K562 (cell line): Measurements from ENCODE around the gene RECQL5.

Experiments used
- ATF1 ChIP-seq, 2 experiments: fragments of 450-650 bp in 1 of 2; IDR thresholded peaks; 2 replicates each; pipeline ENCODE4 v1.6.1; 2016; ENCODE audit warnings: missing compliant biosample characterization in 1 of 2, missing genetic modification characterization in 1 of 2
- BHLHE40 ChIP-seq: IDR thresholded peaks from 2 replicates; pipeline ENCODE4 v1.6.1; 2011; ENCODE audit warnings: low read length, improper control_type of control experiment
- CEBPB ChIP-seq: fragments of 450-650 bp; IDR thresholded peaks from 2 replicates; pipeline ENCODE4 v1.6.1; 2016; ENCODE audit warnings: missing genetic modification characterization, missing compliant biosample characterization
- CTCF ChIP-seq, 3 experiments: IDR thresholded peaks in 2 of 3; conservative IDR thresholded peaks in 1 of 3; 2 replicates each; pipeline ENCODE4 v1.5.1; 2011 to 2012; ENCODE audit warnings: low read length in 3 of 3, mild to moderate bottlenecking in 3 of 3, control low read depth in 2 of 3, improper control_type of control experiment in 1 of 3, inconsistent platforms in 1 of 3, low read depth in 1 of 3, mixed read lengths in 1 of 3, moderate library complexity in 1 of 3; ENCODE audit not compliant: insufficient read depth in 2 of 3
- FOS ChIP-seq: IDR thresholded peaks from 3 replicates; pipeline ENCODE4 v1.6.1; 2011; ENCODE audit not compliant: insufficient read length; ENCODE audit errors: extremely low read depth
- GABPA ChIP-seq: fragments of 200-800 bp; sonication (Bioruptor generic); conservative IDR thresholded peaks from 2 replicates; pipeline ENCODE4 v1.6.1; 2016; ENCODE audit warnings: low read depth, missing genetic modification characterization, missing compliant biosample characterization
- IRF2 ChIP-seq: sonication (generic); formaldehyde crosslinking; IDR thresholded peaks from 2 replicates; pipeline ENCODE4 v1.8.1; 2022; ENCODE audit warnings: mild to moderate bottlenecking, missing genetic modification reagents
- KDM4B ChIP-seq, 2 experiments: fragments of 450-650 bp in 1 of 2; sonication (generic) in 1 of 2; IDR thresholded peaks; 2 replicates each; pipeline ENCODE4 v1.6.1; 2016 to 2017; ENCODE audit warnings: borderline replicate concordance in 2 of 2, antibody characterized with exemption in 1 of 2, low read depth in 1 of 2, mild to moderate bottlenecking in 1 of 2
- POLR2A ChIP-seq: fragments of 450-650 bp; conservative IDR thresholded peaks from 2 replicates; pipeline ENCODE4 v1.6.1; 2016
- POLR2AphosphoS5 ChIP-seq: IDR thresholded peaks from 2 replicates; pipeline ENCODE4 v1.6.1; 2011; ENCODE audit warnings: mild to moderate bottlenecking, low read depth, low read length, moderate library complexity; ENCODE audit not compliant: control insufficient read depth, insufficient read depth
- SP2 ChIP-seq: IDR thresholded peaks from 2 replicates; pipeline ENCODE4 v1.6.1; 2011; ENCODE audit warnings: mild to moderate bottlenecking, low read depth, low read length, moderate library complexity; ENCODE audit not compliant: poor library complexity, severe bottlenecking; ENCODE audit errors: extremely low read depth
- TGIF2 ChIP-seq: sonication (generic); formaldehyde crosslinking; IDR thresholded peaks from 2 replicates; pipeline ENCODE4 v1.8.1; 2022; ENCODE audit warnings: mild to moderate bottlenecking, missing genetic modification reagents, moderate library complexity
- ZBTB7A ChIP-seq: IDR thresholded peaks from 2 replicates; pipeline ENCODE4 v1.6.1; 2011; ENCODE audit warnings: low read depth, mild to moderate bottlenecking, low read length, moderate library complexity, borderline replicate concordance; ENCODE audit not compliant: control insufficient read depth
- ZNF76 ChIP-seq: fragments of 250-450 bp; sonication (Bioruptor Pico); IDR thresholded peaks from 2 replicates; pipeline ENCODE4 v1.4.0; 2020; ENCODE audit warnings: mild to moderate bottlenecking, moderate library complexity, borderline replicate concordance

GRCh38 chr17:75688209-75688825, 21.4 kb upstream of the RECQL5 start:
- TF ChIP-seq BHLHE40: no peak
- no peak for TF ChIP-seq CEBPB (tag)
- TF ChIP-seq ATF1 (CRISPR knock-in tag; IDR thresholded peaks at IDR 0.05): no peak
- TF ChIP-seq ATF1 (tag; IDR thresholded peaks at IDR 0.05): no peak
- TF ChIP-seq KDM4B (IDR thresholded peaks at IDR 0.05; ENCODE audit: borderline replicate concordance in 2 of 2, low read depth in 1 of 2): no peak
- no peak for TF ChIP-seq IRF2
- TF ChIP-seq TGIF2 (CRISPR knock-in tag): no peak
- no peak for TF ChIP-seq CTCF (IDR thresholded peaks at IDR 0.05 in 2 of 3, conservative IDR thresholded peaks at IDR 0.05 in 1 of 3; ENCODE audit: insufficient read depth in 2 of 3, low read depth in 1 of 3, low read length in 3 of 3)
- TF ChIP-seq GABPA (tag): no peak
- no peak for TF ChIP-seq ZBTB7A
- TF ChIP-seq POLR2A: no peak
- TF ChIP-seq ZNF76: no peak
- TF ChIP-seq SP2: no peak
- no peak for TF ChIP-seq POLR2AphosphoS5
- TF ChIP-seq FOS: no peak
